Common myeloid progenitor, CD34-positive (primary cell): ENCODE measurements around the gene GSG1L.

ENCODE experiments used
- CTCF ChIA-PET: fragments of 350-600 bp; sonication (Branson Sonifier 250); formaldehyde crosslinking; loops from one replicate; lab custom pipeline; 2021; ENCODE audit warnings: antibody characterized with exemption; lab: Charles Lee
- POLR2A ChIA-PET: fragments of 350-600 bp; sonication (Branson Sonifier 250); formaldehyde crosslinking; loops from one replicate; lab custom pipeline; 2021; ENCODE audit warnings: antibody characterized with exemption; lab: Charles Lee
- DNase-seq, 3 donors: peaks; one replicate each; pipeline versions ENCODE4 v3.0.0 to v3.0.0-alpha.2; 2013
- H3K27ac ChIP-seq, 2 experiments: 1 replicate in 1 of 2; 2 replicates in 1 of 2; pipeline ENCODE4 v1.7.0; 2013; ENCODE audit warnings: inconsistent platforms in 2 of 2, low read length in 2 of 2, mild to moderate bottlenecking in 2 of 2, low read depth in 1 of 2, moderate library complexity in 1 of 2; ENCODE audit not compliant: severe bottlenecking in 2 of 2, insufficient read depth in 1 of 2, poor library complexity in 1 of 2
- H3K27me3 ChIP-seq, 5 experiments: replicated peaks in 2 of 5; 1 replicate in 3 of 5; 2 replicates in 2 of 5; pipeline versions ENCODE4 v1.6.1 to v1.7.0; 2013; ENCODE audit warnings: low read length in 4 of 5, mild to moderate bottlenecking in 2 of 5, moderate library complexity in 2 of 5, inconsistent platforms in 1 of 5; ENCODE audit not compliant: insufficient read depth in 5 of 5, control insufficient read depth in 4 of 5
- H3K36me3 ChIP-seq, 4 experiments: 1 replicate in 2 of 4; 2 replicates in 2 of 4; pipeline versions ENCODE4 v1.6.1 to v1.7.0; 2013; ENCODE audit warnings: low read length in 3 of 4, control low read depth in 1 of 4, mild to moderate bottlenecking in 1 of 4; ENCODE audit not compliant: control insufficient read depth in 4 of 4, insufficient read depth in 4 of 4
- H3K4me1 ChIP-seq, 4 experiments: 1 replicate in 3 of 4; 2 replicates in 1 of 4; pipeline versions ENCODE4 v1.6.1 to v1.7.1; 2013; ENCODE audit warnings: low read length in 3 of 4, mild to moderate bottlenecking in 3 of 4, control low read depth in 1 of 4, inconsistent platforms in 1 of 4, moderate library complexity in 1 of 4; ENCODE audit not compliant: control insufficient read depth in 4 of 4, insufficient read depth in 4 of 4; ENCODE audit errors: control extremely low read depth in 1 of 4
- H3K4me3 ChIP-seq, 7 experiments: 1 replicate in 4 of 7; 2 replicates in 3 of 7; pipeline versions ENCODE4 v1.5.1 to v1.7.0; 2013; ENCODE audit warnings: mild to moderate bottlenecking in 7 of 7, low read length in 6 of 7, moderate library complexity in 6 of 7, inconsistent platforms in 2 of 7, low read depth in 2 of 7, control low read depth in 1 of 7; ENCODE audit not compliant: insufficient read depth in 4 of 7, control insufficient read depth in 1 of 7; ENCODE audit errors: extremely low read depth in 1 of 7
- H3K9me3 ChIP-seq, 5 experiments: 1 replicate in 4 of 5; 2 replicates in 1 of 5; pipeline versions ENCODE4 v1.6.1 to v1.7.1; 2013; ENCODE audit warnings: low read length in 4 of 5, mild to moderate bottlenecking in 2 of 5, inconsistent platforms in 1 of 5, low read depth in 1 of 5, moderate library complexity in 1 of 5; ENCODE audit not compliant: control insufficient read depth in 4 of 5, insufficient read depth in 2 of 5; ENCODE audit errors: control extremely low read depth in 1 of 5
- whole genome bisulfite sequencing: methylation state at CpG from one replicate; pipeline ENCODE4 v1.1.5; 2013; ENCODE audit not compliant: insufficient coverage; 5-methylcytosine and 5-hydroxymethylcytosine counted together

Gene GSG1L

DNA sequence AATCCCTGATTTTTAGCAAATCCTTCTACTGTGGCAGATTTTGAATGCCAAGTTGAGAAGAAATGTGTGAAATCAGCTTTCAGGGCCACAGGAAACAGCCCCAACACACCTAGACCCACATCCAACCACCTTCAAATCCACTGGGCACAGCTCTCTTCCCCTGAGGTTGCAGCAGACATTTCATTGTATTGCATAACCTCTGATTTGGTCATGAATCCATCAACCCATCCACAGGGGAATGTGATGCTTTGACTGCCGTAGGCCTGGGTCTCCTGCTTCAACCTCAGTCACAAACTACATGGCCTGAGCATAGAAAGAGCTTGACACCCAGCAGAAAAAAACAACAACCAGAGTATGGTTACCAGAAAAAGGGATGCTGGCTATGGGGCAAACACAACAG, 145.6 kb downstream of the GSG1L start:
- Histone ChIP-seq H3K27ac (no peak overlapping the region), H3K27me3 (peaks cover 0 to 45% (median 6%) of the 10 kb centered on the region in 5 experiments), H3K4me3 (no peak overlapping the region), H3K36me3 (no peaks in the 10 kb centered on the region), H3K9me3 (no peaks in the 10 kb centered on the region), H3K4me1 (no peaks in the 10 kb centered on the region)
- ChIA-PET POLR2A (no interaction called here), CTCF (interaction anchor here (0.7 kb wide), 1 partner anchor 767 kb away, joined by 3 read pairs; no protein-coding TSS in a partner anchor)
- DNase-seq = no peak
- WGBS = 100% methylated on average over 1 of the region's 1 CpG

GRCh38 chr16:27911486-27911885, 152.0 kb downstream of the GSG1L start:
- ChIA-PET POLR2A (no interaction called here), CTCF (no interaction called here)
- 44% methylated on average over 2 of the region's 2 CpGs for WGBS
- Histone ChIP-seq H3K27me3 (peaks cover 0 to 9% (median 2%) of the 10 kb centered on the region in 5 experiments), H3K27ac (no peak overlapping the region), H3K4me1 (no peaks in the 10 kb centered on the region), H3K9me3 (no peaks in the 10 kb centered on the region), H3K4me3 (no peak overlapping the region), H3K36me3 (no peaks in the 10 kb centered on the region)
- DNase-seq = no peak

GRCh38 chr16:27907457-27907972, 156.0 kb downstream of the GSG1L start:
- WGBS = no CpG with 5 or more reads among the region's 1 CpG
- Histone ChIP-seq H3K36me3 (no peaks in the 10 kb centered on the region), H3K27ac (no peak overlapping the region), H3K27me3 (peaks cover 0 to 9% (median 7%) of the 10 kb centered on the region in 5 experiments), H3K9me3 (no peaks in the 10 kb centered on the region), H3K4me1 (no peaks in the 10 kb centered on the region), H3K4me3 (no peak overlapping the region)
- DNase-seq = no peak
- POLR2A ChIA-PET = no interaction called here
- CTCF ChIA-PET = no interaction called here

DNA sequence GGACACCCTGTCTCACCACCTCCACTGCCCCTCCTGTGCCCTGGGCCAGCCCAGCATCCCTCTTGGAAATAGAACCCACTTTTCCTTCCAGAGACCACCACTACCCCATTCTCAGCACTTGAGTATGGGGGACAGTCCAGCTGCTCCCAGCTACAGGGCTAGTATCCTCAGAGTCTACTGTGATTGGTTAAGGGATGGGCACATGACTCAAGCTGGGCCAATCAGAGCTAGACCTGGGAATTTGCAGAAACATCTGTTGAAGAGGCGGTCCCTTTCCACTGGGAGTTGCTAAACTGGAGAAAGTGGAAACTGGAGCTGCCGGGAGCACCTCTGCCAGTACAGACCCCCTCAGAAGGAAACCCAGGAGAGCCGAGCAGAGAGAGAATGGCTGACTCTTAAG, 156.6 kb downstream of the GSG1L start:
- DNase-seq = no peak
- Histone ChIP-seq H3K36me3 (no peaks in the 10 kb centered on the region), H3K4me3 (no peak overlapping the region), H3K9me3 (no peaks in the 10 kb centered on the region), H3K27ac (no peak overlapping the region), H3K27me3 (peaks cover 0 to 13% (median 7%) of the 10 kb centered on the region in 5 experiments), H3K4me1 (no peaks in the 10 kb centered on the region)
- ChIA-PET CTCF (no interaction called here), POLR2A (no interaction called here)
- 100% methylated on average over 3 of the region's 3 CpGs for whole genome bisulfite sequencing

DNA sequence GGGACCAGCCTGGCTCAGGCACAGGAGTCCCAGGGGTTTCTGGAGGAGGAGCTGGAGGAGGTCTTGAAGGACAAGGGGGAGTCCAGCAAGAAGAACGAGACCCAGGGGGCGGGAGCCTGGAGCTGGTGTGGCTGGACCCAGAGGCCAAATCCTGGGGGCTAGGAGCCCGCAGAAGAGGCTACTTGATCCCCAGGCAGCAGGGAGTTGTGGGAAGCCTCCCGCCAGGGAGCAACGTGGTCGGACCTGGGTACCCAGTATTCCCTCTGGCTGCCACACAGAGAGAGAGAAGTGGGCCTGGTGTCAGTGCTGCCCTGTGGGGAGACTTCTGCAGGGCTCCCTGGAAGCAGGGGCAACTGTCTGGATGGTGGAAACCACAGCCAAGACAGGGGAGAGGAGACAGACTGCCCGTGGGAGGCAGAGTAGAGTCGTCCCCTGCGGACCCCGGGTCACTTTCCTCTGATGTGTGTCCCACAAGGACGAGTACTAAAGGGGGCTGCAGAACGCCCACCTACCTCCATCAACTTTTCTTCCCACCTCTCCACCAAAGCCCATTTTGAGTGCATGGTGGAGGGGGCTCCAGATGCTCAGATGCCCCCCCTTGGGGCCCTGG, 160.4 kb downstream of the GSG1L start:
- POLR2A ChIA-PET = no interaction called here
- DNase-seq = no peak
- CTCF ChIA-PET = no interaction called here

GRCh38 chr16:27902551-27902950, 161.0 kb downstream of the GSG1L start:
- H3K27ac ChIP-seq = no peak overlapping the region
- ChIA-PET CTCF (no interaction called here), POLR2A (no interaction called here)
- DNase-seq = no peak
- 85% methylated on average over 6 of the region's 8 CpGs for WGBS
- no peaks in the 10 kb centered on the region for H3K36me3 ChIP-seq
- H3K9me3 ChIP-seq = no peaks in the 10 kb centered on the region
- no peak overlapping the region for H3K4me3 ChIP-seq
- peaks cover 0 to 14% (median 6%) of the 10 kb centered on the region in 5 experiments for H3K27me3 ChIP-seq
- H3K4me1 ChIP-seq = no peaks in the 10 kb centered on the region

More for the DNA sequence above, 160.4 kb downstream of the GSG1L start:
- Histone ChIP-seq H3K27me3 (peaks cover 0 to 14% (median 6%) of the 10 kb centered on the region in 5 experiments), H3K27ac (no peak overlapping the region), H3K9me3 (no peaks in the 10 kb centered on the region), H3K36me3 (no peaks in the 10 kb centered on the region), H3K4me1 (no peaks in the 10 kb centered on the region), H3K4me3 (no peak overlapping the region)
- 71% methylated on average over 6 of the region's 12 CpGs for WGBS

DNA sequence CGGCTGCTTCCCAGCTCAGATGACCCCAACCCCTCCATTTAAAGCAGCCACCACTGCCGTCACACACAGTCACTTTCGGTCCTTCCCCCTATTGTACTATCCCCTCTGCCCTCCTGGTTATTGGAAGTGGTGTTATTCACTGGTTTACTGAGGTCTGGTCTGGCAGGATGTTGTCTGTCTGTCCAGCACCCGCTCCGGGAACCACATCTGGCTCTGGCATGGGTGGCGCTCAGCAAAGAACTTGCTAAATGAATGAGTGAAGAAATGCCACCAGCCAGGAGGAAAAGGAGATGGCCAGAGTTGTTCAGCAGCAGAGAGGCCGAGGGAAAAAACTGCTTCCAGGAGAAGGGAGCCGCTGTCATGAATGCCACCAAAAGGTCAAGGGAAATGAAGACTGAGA, 161.6 kb downstream of the GSG1L start:
- DNase-seq = no peak
- H3K4me1 ChIP-seq = no peaks in the 10 kb centered on the region
- WGBS = 86% methylated on average over 5 of the region's 8 CpGs
- CTCF ChIA-PET = no interaction called here
- no peaks in the 10 kb centered on the region for H3K36me3 ChIP-seq
- peaks cover 0 to 14% (median 6%) of the 10 kb centered on the region in 5 experiments for H3K27me3 ChIP-seq
- H3K4me3 ChIP-seq = no peak overlapping the region
- H3K27ac ChIP-seq = no peak overlapping the region
- POLR2A ChIA-PET = no interaction called here
- peaks cover 0 to under 1% (median 0%) of the 10 kb centered on the region in 5 experiments for H3K9me3 ChIP-seq
